OCI-LY7 (cell line): ENCODE results near the gene ERBB2. TPM values are rescaled to one million over a fixed set of nuclear protein-coding genes. Genes with fewer than 3 reads are reported as not detected.
A peak's percentile ranks its signal among the peaks of the same experiment; 100 is the strongest.

Experiments used
- BruUV-seq: library from RNA; stranded (reverse); fragments of 400-500 nt; replicated peaks from 2 replicates; lab custom pipeline; 2021; lab: Mats Ljungman, UMichigan
- CTCF ChIA-PET: fragments of 300-600 bp; sonication (Branson Sonifier 250); formaldehyde crosslinking; loops from one replicate; lab custom pipeline; 2022; ENCODE audit warnings: antibody characterized with exemption; ENCODE audit not compliant: unreplicated experiment; lab: Charles Lee
- POLR2A ChIA-PET: fragments of 300-600 bp; sonication (Branson Sonifier 250); formaldehyde crosslinking; loops from one replicate; lab custom pipeline; 2022; ENCODE audit warnings: antibody characterized with exemption; lab: Charles Lee
- DNase-seq: peaks from one replicate; pipeline ENCODE4 v3.0.0-alpha.2; 2015; ENCODE audit warnings: low spot score
- H2AFZ ChIP-seq: fragments of 200-600 bp; sonication (generic), shearing (Covaris generic); 2 replicates; pipeline ENCODE4 v1.6.1; 2014; ENCODE audit warnings: mild to moderate bottlenecking, antibody characterized with exemption, low read length, moderate library complexity
- H3K27ac ChIP-seq: fragments of 200-600 bp; sonication (generic); 2 replicates; pipeline ENCODE4 v1.5.1; 2014; ENCODE audit warnings: mixed run types, low read depth, mild to moderate bottlenecking, moderate library complexity, low read length, inconsistent platforms; ENCODE audit not compliant: poor library complexity, severe bottlenecking
- H3K36me3 ChIP-seq: fragments of 200-600 bp; sonication (generic); 2 replicates; pipeline ENCODE4 v1.6.1; 2014; ENCODE audit warnings: mild to moderate bottlenecking, antibody characterized with exemption, low read length, moderate library complexity, mixed read lengths; ENCODE audit not compliant: insufficient read depth
- H3K4me1 ChIP-seq: fragments of 200-600 bp; sonication (generic); 2 replicates; pipeline ENCODE4 v1.5.1; 2014; ENCODE audit warnings: mild to moderate bottlenecking, low read length; ENCODE audit not compliant: insufficient read depth, poor library complexity, severe bottlenecking
- H3K4me2 ChIP-seq: fragments of 200-600 bp; sonication (generic); 2 replicates; pipeline ENCODE4 v1.6.1; 2014; ENCODE audit warnings: mild to moderate bottlenecking, low read length
- H3K4me3 ChIP-seq: fragments of 200-600 bp; sonication (generic); 2 replicates; pipeline ENCODE4 v1.5.1; 2014; ENCODE audit warnings: mild to moderate bottlenecking, low read depth, low read length; ENCODE audit not compliant: poor library complexity, severe bottlenecking
- H3K79me2 ChIP-seq: fragments of 200-600 bp; sonication (generic); 2 replicates; pipeline ENCODE4 v1.6.1; 2016; ENCODE audit warnings: low read depth, mild to moderate bottlenecking, low read length, moderate library complexity, mixed read lengths; ENCODE audit not compliant: insufficient read depth
- H3K9me2 ChIP-seq: fragments of 200-600 bp; sonication (generic); 2 replicates; pipeline ENCODE4 v1.6.1; 2016; ENCODE audit warnings: mild to moderate bottlenecking, low read length, mixed read lengths; ENCODE audit not compliant: insufficient read depth
- H3K9me3 ChIP-seq: fragments of 200-600 bp; sonication (generic); 2 replicates; pipeline ENCODE4 v1.6.1; 2014; ENCODE audit warnings: mild to moderate bottlenecking, mixed run types, low read length, mixed read lengths
- H4K20me1 ChIP-seq: fragments of 200-600 bp; sonication (generic); 2 replicates; pipeline ENCODE4 v1.6.1; 2014; ENCODE audit warnings: mild to moderate bottlenecking, antibody characterized with exemption, low read length, moderate library complexity, mixed read lengths; ENCODE audit not compliant: insufficient read depth
- CTCF ChIP-seq: fragments of 200-600 bp; sonication (generic); conservative IDR thresholded peaks from 2 replicates; pipeline ENCODE4 v1.5.1; 2014; ENCODE audit warnings: mild to moderate bottlenecking, antibody characterized with exemption, low read length, moderate library complexity, mixed read lengths
- EZH2phosphoT487 ChIP-seq: fragments of 200-600 bp; sonication (generic); IDR thresholded peaks from 2 replicates; pipeline ENCODE4 v1.6.1; 2018; ENCODE audit warnings: low read depth, borderline replicate concordance, mild to moderate bottlenecking, mixed run types, antibody characterized with exemption, low read length, moderate library complexity, mixed read lengths
- intact Hi-C: fragments of 100-400 bp; cut with micrococcal nuclease; formaldehyde crosslinking; loops from one replicate; pipeline ENCODE4 v1.10.0; 2022; ENCODE audit not compliant: unreplicated experiment
- total RNA-seq, 2 experiments: library from RNA; depleted of rRNA in 1 of 2; stranded (reverse); fragments of >200 nt in 1 of 2; shearing (Covaris generic) in 1 of 2; gene quantifications; 2 replicates each; pipeline ENCODE4 v1.2.3, GENCODE V29; 2014 to 2022

The ERBB2 gene
- total RNA-seq, 2 experiments from 2014 or later: 6.5 to 11.4 TPM

GRCh38 chr17:39726617-39727016, 26.8 kb downstream of the ERBB2 start:
- H3K9me2 ChIP-seq: no peaks in the 10 kb centered on the region
- peaks cover 9% of the 10 kb centered on the region for H3K4me1 ChIP-seq
- no peak overlapping the region for H3K4me3 ChIP-seq
- TF ChIP-seq EZH2phosphoT487 (no peak), CTCF (no peak)
- no peak overlapping the region for H3K27ac ChIP-seq
- CTCF ChIA-PET: interaction anchor here (0.6 kb wide), 1 partner anchor 22 kb away, joined by 3 read pairs; no protein-coding TSS in a partner anchor
- H2AFZ ChIP-seq: no peak overlapping the region
- no peaks in the 10 kb centered on the region for H4K20me1 ChIP-seq
- H3K4me2 ChIP-seq: no peak overlapping the region
- DNase-seq: no peak
- POLR2A ChIA-PET: no interaction called here
- BruUV-seq: no TSS peak
- intact Hi-C loops: no loop called here
- peaks cover 8% of the 10 kb centered on the region; the same call in 1 of the 2 replicates for H3K79me2 ChIP-seq
- peaks cover 15% of the 10 kb centered on the region; the same call in 1 of the 2 replicates for H3K36me3 ChIP-seq
- no peaks in the 10 kb centered on the region for H3K9me3 ChIP-seq

- Histone ChIP-seq H3K79me2 (peaks cover 8% of the 10 kb centered on the region; the same call in 1 of the 2 replicates), H3K36me3 (peaks cover 15% of the 10 kb centered on the region; the same call in 1 of the 2 replicates), H3K4me3 (no peak overlapping the region), H3K4me2 (no peak overlapping the region), H4K20me1 (no peaks in the 10 kb centered on the region), H2AFZ (no peak overlapping the region), H3K4me1 (peaks cover 9% of the 10 kb centered on the region), H3K9me3 (no peaks in the 10 kb centered on the region), H3K9me2 (no peaks in the 10 kb centered on the region), H3K27ac (no peak overlapping the region)
- POLR2A ChIA-PET: no interaction called here
- no peak for TF ChIP-seq CTCF
- TF ChIP-seq EZH2phosphoT487: no peak
- no TSS peak for BruUV-seq
- CTCF ChIA-PET: no interaction called here
- intact Hi-C loops: no loop called here
- no peak for DNase-seq
Measured at GRCh38 chr17:39727556-39727955, 27.7 kb downstream of the ERBB2 start.

GRCh38 chr17:39729280-39729851, 29.5 kb downstream of the ERBB2 start:
- H3K4me1 ChIP-seq: peaks cover 9% of the 10 kb centered on the region
- POLR2A ChIA-PET: interaction anchor here (0.6 to 1.0 kb wide), 7 partner anchors 27 to 385 kb away, joined by 3 to 4 read pairs (median 4); partner anchors contain the start of genes PGAP3 and PSMD3
- peak overlapping the region; percentile 90 for H3K4me2 ChIP-seq
- peaks cover 8% of the 10 kb centered on the region; the same call in 1 of the 2 replicates for H3K79me2 ChIP-seq
- no peaks in the 10 kb centered on the region for H3K9me3 ChIP-seq
- H4K20me1 ChIP-seq: no peaks in the 10 kb centered on the region
- no peak for DNase-seq
- H2AFZ ChIP-seq: no peak overlapping the region; the same call in 1 of the 2 replicates
- CTCF ChIA-PET: interaction anchor here (0.6 to 1.1 kb wide), 4 partner anchors 13 to 166 kb away, joined by 3 to 10 read pairs (median 4); no protein-coding TSS in a partner anchor
- peak overlapping the region; percentile 75 for H3K4me3 ChIP-seq
- TF ChIP-seq CTCF: no peak
- TF ChIP-seq EZH2phosphoT487: no peak
- BruUV-seq: TSS peak; percentile 90
- H3K36me3 ChIP-seq: peaks cover 15% of the 10 kb centered on the region; the same call in 1 of the 2 replicates
- intact Hi-C loops: no loop called here
- peak overlapping the region; percentile 36 for H3K27ac ChIP-seq
- H3K9me2 ChIP-seq: no peaks in the 10 kb centered on the region
